ENCODE data around the gene LNX1.

- TF ChIP-seq ZNF8 (CRISPR knock-in tag; IDR thresholded peaks at IDR 0.05), result no peak
- TF ChIP-seq RARB (CRISPR knock-in tag; IDR thresholded peaks at IDR 0.05), result no peak
- no peak for TF ChIP-seq OSR1 (CRISPR knock-in tag; IDR thresholded peaks at IDR 0.05)
- TF ChIP-seq PATZ1 (CRISPR knock-in tag; IDR thresholded peaks at IDR 0.05; ENCODE audit: borderline replicate concordance), result no peak
Observed at GRCh38 chr4:53545942-53546581, 45.2 kb downstream of the LNX1 start.
